ENCODE data around the gene TSPAN18. TPM values are rescaled to one million over a fixed set of nuclear protein-coding genes. Genes with fewer than 3 reads are reported as not detected.

The TSPAN18 gene
- total RNA-seq, 1 donor from 2014 or later = 31.7 TPM

GRCh38 chr11:44906649-44907048 lies 179.9 kb downstream of the TSPAN18 start:
- no peak overlapping the region for H2AFZ ChIP-seq (ENCODE audit: low read depth, low read length)
- no peaks in the 10 kb centered on the region for H3K4me1 ChIP-seq (ENCODE audit: insufficient read depth, low read length)
- H3K4me3 Mint-ChIP-seq (ENCODE audit: unreplicated experiment) = no peak overlapping the region
- no peak overlapping the region for H3K4me3 ChIP-seq (ENCODE audit: insufficient read depth, low read depth, low read length)
- peaks cover 52% of the 10 kb centered on the region for H3K27me3 Mint-ChIP-seq (ENCODE audit: low read depth, unreplicated experiment)
- H3K9me3 ChIP-seq (ENCODE audit: insufficient read depth, low read depth, low read length) = no peaks in the 10 kb centered on the region
- no peaks in the 10 kb centered on the region for H3K9me3 Mint-ChIP-seq (ENCODE audit: unreplicated experiment)
- no peak for TF ChIP-seq CTCF (IDR thresholded peaks at IDR 0.05; ENCODE audit: insufficient read depth, low read depth, low read length)
- no peak for TF ChIP-seq EZH2 (IDR thresholded peaks at IDR 0.05; ENCODE audit: insufficient read depth, low read length)
- DNase-seq (ENCODE audit: low read depth) (no peak), FAIRE-seq (no peak)
- H3K27ac Mint-ChIP-seq (ENCODE audit: unreplicated experiment) = no peak overlapping the region
- H3K27me3 ChIP-seq (ENCODE audit: insufficient read depth, low read length) = peaks cover 29% of the 10 kb centered on the region
- H3K36me3 Mint-ChIP-seq (ENCODE audit: low read depth, unreplicated experiment) = peaks cover 7% of the 10 kb centered on the region
- H3K79me2 ChIP-seq (ENCODE audit: insufficient read depth, low read length) = no peaks in the 10 kb centered on the region
- H3K4me1 Mint-ChIP-seq (ENCODE audit: low read depth, unreplicated experiment) = peaks cover 3% of the 10 kb centered on the region
- no peak overlapping the region for H3K4me2 ChIP-seq (ENCODE audit: low read length)
- H3K36me3 ChIP-seq (ENCODE audit: insufficient read depth, low read length) = no peaks in the 10 kb centered on the region
- no peak overlapping the region for H3K9ac ChIP-seq (ENCODE audit: low read length)
- no peak overlapping the region for H3K27ac ChIP-seq (ENCODE audit: low read depth, low read length)
- H4K20me1 ChIP-seq (ENCODE audit: insufficient read depth, low read length) = no peaks in the 10 kb centered on the region

- TF ChIP-seq CTCF (IDR thresholded peaks at IDR 0.05; ENCODE audit: insufficient read depth, low read depth, low read length) (no peak), EZH2 (IDR thresholded peaks at IDR 0.05; ENCODE audit: insufficient read depth, low read length) (no peak)
- peaks cover 6% of the 10 kb centered on the region for H3K4me1 Mint-ChIP-seq (ENCODE audit: low read depth, unreplicated experiment)
- no peaks in the 10 kb centered on the region for H3K36me3 ChIP-seq (ENCODE audit: insufficient read depth, low read length)
These were observed 182.8 kb downstream of the TSPAN18 start for GRCh38 chr11:44909557-44909956.

GRCh38 chr11:44910591-44910990 lies 183.8 kb downstream of the TSPAN18 start:
- no peaks in the 10 kb centered on the region for H3K9me3 Mint-ChIP-seq (ENCODE audit: unreplicated experiment)
- Histone ChIP-seq H3K4me2 (ENCODE audit: low read length) (no peak overlapping the region), H4K20me1 (ENCODE audit: insufficient read depth, low read length) (no peaks in the 10 kb centered on the region), H3K4me1 (ENCODE audit: insufficient read depth, low read length) (no peaks in the 10 kb centered on the region), H3K9ac (ENCODE audit: low read length) (no peak overlapping the region), H3K36me3 (ENCODE audit: insufficient read depth, low read length) (no peaks in the 10 kb centered on the region), H3K27ac (ENCODE audit: low read depth, low read length) (no peak overlapping the region), H3K27me3 (ENCODE audit: insufficient read depth, low read length) (peaks cover 8% of the 10 kb centered on the region), H3K9me3 (ENCODE audit: insufficient read depth, low read depth, low read length) (no peaks in the 10 kb centered on the region), H2AFZ (ENCODE audit: low read depth, low read length) (no peak overlapping the region), H3K4me3 (ENCODE audit: insufficient read depth, low read depth, low read length) (no peak overlapping the region), H3K79me2 (ENCODE audit: insufficient read depth, low read length) (no peaks in the 10 kb centered on the region)
- no peak for TF ChIP-seq EZH2 (IDR thresholded peaks at IDR 0.05; ENCODE audit: insufficient read depth, low read length)
- no peak for TF ChIP-seq CTCF (IDR thresholded peaks at IDR 0.05; ENCODE audit: insufficient read depth, low read depth, low read length)
- FAIRE-seq (no peak), DNase-seq (ENCODE audit: low read depth) (no peak)
- H3K27me3 Mint-ChIP-seq (ENCODE audit: low read depth, unreplicated experiment) = peaks cover 40% of the 10 kb centered on the region
- H3K4me3 Mint-ChIP-seq (ENCODE audit: unreplicated experiment) = no peak overlapping the region
- no peak overlapping the region for H3K27ac Mint-ChIP-seq (ENCODE audit: unreplicated experiment)
- peaks cover 3% of the 10 kb centered on the region for H3K4me1 Mint-ChIP-seq (ENCODE audit: low read depth, unreplicated experiment)
- H3K36me3 Mint-ChIP-seq (ENCODE audit: low read depth, unreplicated experiment) = peaks cover 7% of the 10 kb centered on the region

More at GRCh38 chr11:44909557-44909956, 182.8 kb downstream of the TSPAN18 start:
- no peak for DNase-seq (ENCODE audit: low read depth)
- H3K27me3 Mint-ChIP-seq (ENCODE audit: low read depth, unreplicated experiment) = peaks cover 40% of the 10 kb centered on the region
- no peak overlapping the region for H3K27ac Mint-ChIP-seq (ENCODE audit: unreplicated experiment)
- H3K79me2 ChIP-seq (ENCODE audit: insufficient read depth, low read length) = no peaks in the 10 kb centered on the region
- no peaks in the 10 kb centered on the region for H3K9me3 Mint-ChIP-seq (ENCODE audit: unreplicated experiment)
- H3K4me3 Mint-ChIP-seq (ENCODE audit: unreplicated experiment) = no peak overlapping the region
- peaks cover 7% of the 10 kb centered on the region for H3K36me3 Mint-ChIP-seq (ENCODE audit: low read depth, unreplicated experiment)
- no peaks in the 10 kb centered on the region for H3K9me3 ChIP-seq (ENCODE audit: insufficient read depth, low read depth, low read length)
- H3K4me2 ChIP-seq (ENCODE audit: low read length) = no peak overlapping the region
- no peaks in the 10 kb centered on the region for H3K4me1 ChIP-seq (ENCODE audit: insufficient read depth, low read length)
- no peak overlapping the region for H3K4me3 ChIP-seq (ENCODE audit: insufficient read depth, low read depth, low read length)
- H2AFZ ChIP-seq (ENCODE audit: low read depth, low read length) = no peak overlapping the region
- H3K27me3 ChIP-seq (ENCODE audit: insufficient read depth, low read length) = peaks cover 14% of the 10 kb centered on the region
- no peak for FAIRE-seq
- H3K9ac ChIP-seq (ENCODE audit: low read length) = no peak overlapping the region
- H3K27ac ChIP-seq (ENCODE audit: low read depth, low read length) = no peak overlapping the region
- no peaks in the 10 kb centered on the region for H4K20me1 ChIP-seq (ENCODE audit: insufficient read depth, low read length)
